Mucosa of stomach (tissue), 1 donor: ENCODE measurements around the gene B3GALT5.
A peak's percentile ranks its signal among the peaks of the same experiment; 100 is the strongest.
"Not testable (repeated sequence)": the region's sequence is repeated elsewhere in the genome, so short reads cannot be mapped to it uniquely, and the experiment has no call there.

ENCODE experiments used
- H3K27me3 ChIP-seq: one replicate; pipeline ENCODE4 v1.7.0; 2013; ENCODE audit warnings: mild to moderate bottlenecking, low read length; ENCODE audit not compliant: control insufficient read depth, insufficient read depth
- H3K36me3 ChIP-seq: one replicate; pipeline ENCODE4 v1.7.0; 2013; ENCODE audit warnings: low read length; ENCODE audit not compliant: control insufficient read depth, insufficient read depth
- H3K4me1 ChIP-seq: one replicate; pipeline ENCODE4 v1.7.0; 2013; ENCODE audit warnings: mild to moderate bottlenecking, low read length; ENCODE audit not compliant: control insufficient read depth, insufficient read depth
- H3K4me3 ChIP-seq: one replicate; pipeline ENCODE4 v1.7.0; 2013; ENCODE audit warnings: low read length
- H3K9ac ChIP-seq: one replicate; pipeline ENCODE4 v1.7.0; 2013; ENCODE audit warnings: mild to moderate bottlenecking, low read length, moderate library complexity
- H3K9me3 ChIP-seq: one replicate; pipeline ENCODE4 v1.7.0; 2013; ENCODE audit warnings: mild to moderate bottlenecking, low read length, moderate library complexity; ENCODE audit not compliant: control insufficient read depth
- donor health status: Pancreatic carcinoma.

B3GALT5 gene

DNA sequence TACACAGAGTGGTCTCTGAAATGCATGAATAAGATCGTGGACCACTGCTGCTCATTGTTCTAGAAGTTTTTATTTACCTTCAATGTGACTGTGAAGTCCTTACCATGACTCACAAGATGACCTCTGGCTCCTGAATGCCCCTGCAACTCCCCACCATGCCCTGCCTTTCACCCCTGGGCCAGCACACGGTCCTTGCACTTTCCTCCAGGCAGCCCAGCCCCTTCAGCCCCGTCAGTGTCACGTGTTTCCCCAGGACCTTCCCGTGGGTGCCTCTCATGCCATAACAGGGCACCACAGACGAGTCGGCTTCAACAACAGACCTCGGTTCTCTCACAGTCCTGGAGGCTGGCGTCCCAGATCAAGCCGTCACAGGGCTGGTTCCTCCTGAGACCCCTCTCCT is 62.1 kb downstream of the B3GALT5 start:
- no peaks in the 10 kb centered on the region for H3K36me3 ChIP-seq
- no peaks in the 10 kb centered on the region for H3K9me3 ChIP-seq
- no peak overlapping the region for H3K9ac ChIP-seq
- H3K4me1 ChIP-seq: peaks cover 34% of the 10 kb centered on the region
- no peak overlapping the region for H3K4me3 ChIP-seq
- no peaks in the 10 kb centered on the region for H3K27me3 ChIP-seq

DNA sequence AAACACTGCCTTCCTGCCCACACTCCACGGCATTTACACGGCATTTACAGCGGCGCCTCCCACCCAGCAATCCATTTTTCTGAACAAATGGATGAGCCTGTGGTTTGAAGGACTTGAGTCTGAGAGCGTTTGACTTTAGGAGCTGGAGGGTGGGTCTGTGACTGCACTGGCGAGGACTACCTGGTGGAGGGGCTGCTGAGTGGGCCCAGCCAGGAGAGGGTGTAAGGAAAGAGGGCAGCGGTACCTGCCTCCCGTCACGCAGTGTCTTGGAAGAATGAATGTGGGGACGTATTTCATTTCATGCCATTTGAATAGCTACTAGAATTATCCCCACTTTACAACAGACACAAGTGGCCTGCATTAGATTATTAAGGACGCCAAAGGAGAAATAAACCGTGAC is 62.9 kb downstream of the B3GALT5 start:
- Histone ChIP-seq H3K27me3 (no peaks in the 10 kb centered on the region), H3K9ac (no peak overlapping the region), H3K4me3 (no peak overlapping the region), H3K36me3 (no peaks in the 10 kb centered on the region), H3K4me1 (peaks cover 27% of the 10 kb centered on the region), H3K9me3 (no peaks in the 10 kb centered on the region)

DNA sequence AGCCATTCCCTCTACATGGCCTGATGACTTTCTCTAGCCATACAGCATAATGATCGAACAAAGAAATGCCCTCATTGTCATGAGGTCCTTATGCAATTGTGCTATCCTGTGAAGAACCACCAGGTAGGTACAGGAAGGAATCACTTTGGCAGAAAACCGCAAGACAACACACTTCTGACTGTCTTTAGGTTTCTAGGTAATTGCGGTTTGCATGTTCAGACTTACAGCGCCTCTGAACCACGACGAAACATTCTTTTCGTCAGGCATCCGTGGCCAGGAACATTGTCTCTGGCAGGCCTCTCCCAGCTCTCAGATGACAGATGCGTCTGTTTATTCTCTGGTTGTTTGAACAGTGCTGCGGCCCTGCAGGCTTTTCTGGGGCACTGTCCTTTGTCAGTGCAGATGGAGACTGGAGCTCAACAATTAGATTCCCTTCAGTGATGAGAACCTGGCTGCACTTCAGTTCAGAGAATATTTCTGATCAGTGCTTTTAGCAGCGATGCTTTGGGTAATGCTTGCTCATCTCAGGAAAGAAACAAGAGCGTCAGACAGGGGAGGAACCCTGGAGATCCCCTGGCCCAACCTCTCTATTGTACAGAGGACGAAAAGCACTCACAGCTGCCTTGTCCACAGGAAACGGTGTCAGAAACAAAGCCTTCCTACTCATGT is 63.4 kb downstream of the B3GALT5 start:
- H3K9ac ChIP-seq: no peak overlapping the region
- H3K27me3 ChIP-seq: no peaks in the 10 kb centered on the region

DNA sequence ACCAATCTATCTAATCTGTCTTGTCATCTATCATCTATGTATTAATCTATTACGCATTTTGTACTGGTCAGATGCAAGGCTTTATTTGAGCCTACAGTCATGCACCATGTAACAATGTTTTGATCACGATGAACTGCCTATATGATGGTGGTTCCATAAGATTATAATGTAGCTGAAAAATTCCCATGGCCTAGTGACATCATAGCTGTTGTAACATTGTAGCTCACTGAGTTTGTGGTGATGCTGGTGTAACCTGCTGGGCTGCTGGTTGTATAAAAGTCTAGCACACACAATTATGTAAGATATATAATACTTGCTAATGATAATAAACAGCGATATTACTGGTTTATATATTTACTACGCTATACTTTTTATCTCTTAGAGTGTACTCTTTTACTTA is 67.5 kb downstream of the B3GALT5 start:
- Histone ChIP-seq H3K36me3 (no peaks in the 10 kb centered on the region), H3K4me3 (no peak overlapping the region), H3K4me1 (peaks cover 3% of the 10 kb centered on the region), H3K27me3 (no peaks in the 10 kb centered on the region), H3K9ac (no peak overlapping the region), H3K9me3 (no peaks in the 10 kb centered on the region)

More for the DNA sequence above, 63.4 kb downstream of the B3GALT5 start:
- Histone ChIP-seq H3K4me3 (no peak overlapping the region), H3K36me3 (no peaks in the 10 kb centered on the region), H3K9me3 (no peaks in the 10 kb centered on the region), H3K4me1 (peaks cover 21% of the 10 kb centered on the region)

DNA sequence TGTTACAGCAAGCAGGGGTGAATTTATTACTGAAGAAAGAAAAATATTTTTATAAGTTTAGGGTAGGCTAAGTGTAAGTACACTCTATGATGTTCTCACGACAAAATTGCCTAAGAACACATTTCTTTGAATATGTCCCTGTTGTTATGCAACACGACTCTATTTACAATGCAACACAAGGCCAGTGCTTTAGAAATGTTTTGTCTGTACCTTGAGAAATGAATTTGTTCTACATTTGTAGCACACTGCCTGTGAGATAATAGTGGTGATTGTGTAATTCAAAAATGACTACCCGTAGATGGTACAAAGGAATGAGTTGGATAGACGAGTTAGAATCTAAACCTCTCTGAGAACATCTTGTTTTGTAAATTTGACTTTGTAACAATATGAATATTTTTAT is 68.5 kb downstream of the B3GALT5 start:
- H3K4me1 ChIP-seq: peaks cover 7% of the 10 kb centered on the region
- H3K9me3 ChIP-seq: no peaks in the 10 kb centered on the region
- H3K27me3 ChIP-seq: no peaks in the 10 kb centered on the region
- no peak overlapping the region for H3K9ac ChIP-seq
- H3K4me3 ChIP-seq: no peak overlapping the region
- H3K36me3 ChIP-seq: no peaks in the 10 kb centered on the region

DNA sequence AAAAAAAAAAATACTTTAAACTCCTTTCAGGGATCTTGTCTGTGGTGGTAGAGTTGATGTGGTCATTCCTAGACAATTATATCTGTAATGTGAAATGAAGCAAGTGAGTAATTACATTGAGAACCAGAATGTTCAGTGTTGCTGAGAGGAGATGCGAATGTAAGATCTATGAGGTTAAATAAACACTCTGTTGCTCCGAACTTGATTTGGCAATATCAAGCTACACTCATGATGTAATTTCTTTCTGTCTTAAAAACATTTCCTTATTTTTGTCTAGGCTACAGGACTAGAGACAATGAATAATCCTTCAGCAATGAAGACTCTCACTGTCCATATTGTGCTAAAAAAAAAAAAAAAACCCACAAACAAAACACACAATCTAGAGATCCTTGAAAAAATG is 69.1 kb downstream of the B3GALT5 start:
- Histone ChIP-seq H3K9me3 (no peaks in the 10 kb centered on the region), H3K9ac (no peak overlapping the region), H3K4me1 (peaks cover 12% of the 10 kb centered on the region), H3K27me3 (no peaks in the 10 kb centered on the region), H3K36me3 (no peaks in the 10 kb centered on the region), H3K4me3 (no peak overlapping the region)

DNA sequence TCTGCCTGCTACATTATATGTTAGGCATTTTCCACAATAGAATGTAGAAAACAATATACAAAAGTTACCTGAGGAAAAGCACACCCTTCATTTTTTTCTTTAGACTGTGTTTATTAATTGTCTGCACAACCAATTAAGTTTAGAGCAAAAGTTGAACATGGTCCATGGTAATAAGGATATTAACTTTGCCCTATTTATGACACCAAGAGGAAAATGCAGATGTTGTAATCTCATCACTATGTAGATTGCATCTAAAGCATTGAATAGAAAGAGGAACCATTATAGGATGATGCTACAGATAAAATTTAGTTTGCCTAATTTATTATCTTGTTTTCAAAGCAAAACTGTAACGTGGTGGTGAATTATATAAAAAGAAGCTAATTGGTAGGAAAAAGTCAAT is 72.5 kb downstream of the B3GALT5 start:
- H3K36me3 ChIP-seq: no peaks in the 10 kb centered on the region

DNA sequence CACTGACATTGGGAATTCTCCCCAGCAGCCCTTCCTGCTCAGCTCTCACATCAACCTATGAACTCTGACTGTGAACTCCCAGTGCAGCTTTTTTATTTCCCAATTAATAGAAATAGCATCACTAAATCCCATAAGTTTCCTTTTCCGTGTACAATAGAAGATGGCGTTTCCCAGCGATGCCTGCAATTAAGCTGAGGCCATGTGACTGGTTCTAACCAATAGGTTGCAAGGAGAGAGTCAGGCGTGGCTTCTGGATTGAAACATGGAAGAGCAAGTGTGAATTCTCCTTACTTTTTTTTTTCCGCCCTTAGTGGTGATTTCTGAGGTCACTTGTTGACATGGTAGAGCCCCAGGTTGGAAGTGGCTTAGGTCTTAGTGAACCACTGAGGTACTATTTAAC is 73.3 kb downstream of the B3GALT5 start:
- no peak overlapping the region for H3K9ac ChIP-seq
- no peaks in the 10 kb centered on the region for H3K27me3 ChIP-seq
- no peaks in the 10 kb centered on the region for H3K9me3 ChIP-seq
- H3K4me1 ChIP-seq: peaks cover 20% of the 10 kb centered on the region
- H3K36me3 ChIP-seq: no peaks in the 10 kb centered on the region
- no peak overlapping the region for H3K4me3 ChIP-seq

More for the DNA sequence above, 72.5 kb downstream of the B3GALT5 start:
- Histone ChIP-seq H3K4me1 (peaks cover 20% of the 10 kb centered on the region), H3K9ac (no peak overlapping the region), H3K9me3 (no peaks in the 10 kb centered on the region), H3K27me3 (no peaks in the 10 kb centered on the region), H3K4me3 (no peak overlapping the region)

DNA sequence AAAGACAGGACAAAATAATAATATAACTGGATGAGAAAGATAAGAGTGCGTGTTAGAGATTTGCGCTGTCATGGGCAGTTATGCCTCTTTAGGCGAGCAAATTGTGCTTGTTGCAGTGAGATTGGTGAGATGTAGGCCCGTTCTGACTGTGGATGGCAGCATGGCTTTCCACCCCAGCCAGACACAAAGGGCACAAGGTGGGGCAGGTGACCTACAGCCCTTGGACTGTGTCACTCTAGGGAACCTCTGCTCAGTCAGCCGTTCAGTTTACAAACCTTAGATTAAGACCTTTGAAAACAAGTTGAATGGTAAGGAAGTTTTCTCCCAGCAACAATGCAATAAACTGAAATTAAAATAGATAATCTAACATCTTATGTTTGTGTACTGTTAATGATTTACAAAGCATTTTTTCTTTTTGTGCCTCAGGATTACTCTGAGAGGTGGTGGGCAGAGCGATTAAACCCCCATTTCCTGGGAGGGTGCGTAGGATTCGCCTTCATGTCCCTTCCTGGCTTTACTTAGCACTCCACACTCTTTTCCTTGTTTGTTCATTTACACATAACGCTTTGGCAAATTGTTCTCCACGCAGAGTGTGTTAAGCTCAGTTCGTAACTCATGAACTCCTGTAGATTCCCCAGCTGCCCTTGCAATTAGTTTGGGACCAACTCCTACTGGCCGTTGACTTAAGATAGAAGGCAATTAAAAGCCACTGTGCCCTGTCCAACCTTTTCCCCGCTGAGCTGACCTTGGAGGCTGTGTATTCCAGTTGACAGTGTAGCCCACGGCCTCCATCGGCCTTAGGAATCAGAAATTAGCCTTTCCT is 74.1 kb downstream of the B3GALT5 start:
- Histone ChIP-seq H3K9me3 (no peaks in the 10 kb centered on the region), H3K4me3 (no peak overlapping the region), H3K9ac (peak overlapping the region; percentile 17), H3K4me1 (peaks cover 20% of the 10 kb centered on the region), H3K27me3 (no peaks in the 10 kb centered on the region), H3K36me3 (no peaks in the 10 kb centered on the region)

DNA sequence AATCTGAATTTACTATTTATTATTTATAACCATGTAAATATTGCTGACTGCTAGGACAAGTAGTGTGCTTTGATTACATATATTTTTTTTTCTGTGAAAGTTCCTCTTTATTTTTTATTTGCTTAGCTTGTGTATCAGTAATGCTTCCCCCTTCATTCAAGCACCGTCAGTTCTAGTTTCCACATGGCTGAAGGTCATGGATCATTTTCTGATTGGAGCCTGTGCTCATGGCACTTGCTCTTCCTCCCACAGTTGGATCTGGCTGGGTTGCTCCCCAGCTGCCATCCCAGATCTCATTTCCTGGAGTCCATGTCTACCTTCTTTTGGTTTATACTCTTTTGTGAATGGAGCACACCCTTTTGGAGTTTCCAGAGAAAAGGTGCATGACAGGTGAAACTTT is 75.3 kb downstream of the B3GALT5 start:
- Histone ChIP-seq H3K27me3 (no peaks in the 10 kb centered on the region), H3K4me3 (no peak overlapping the region), H3K4me1 (peaks cover 20% of the 10 kb centered on the region), H3K9ac (no peak overlapping the region), H3K36me3 (no peaks in the 10 kb centered on the region), H3K9me3 (no peaks in the 10 kb centered on the region)

DNA sequence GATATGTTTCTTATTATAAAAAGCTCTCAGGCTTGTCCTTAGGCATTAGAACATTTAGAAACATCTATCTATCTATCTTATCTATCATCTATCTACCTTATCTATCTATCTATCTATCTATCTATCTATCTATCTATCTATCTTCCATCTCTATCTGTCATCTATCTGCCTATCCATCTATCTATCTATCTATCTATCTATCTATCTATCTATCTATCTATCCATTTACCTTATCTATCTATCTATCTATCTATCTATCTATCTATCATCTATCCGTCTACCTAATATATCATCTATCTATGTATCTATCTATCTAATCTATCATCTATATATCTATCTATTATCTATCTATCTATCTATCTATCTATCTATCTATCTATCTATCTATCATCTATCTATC is 77.1 kb downstream of the B3GALT5 start:
- H3K4me1 ChIP-seq: peaks cover 20% of the 10 kb centered on the region
- H3K27me3 ChIP-seq, H3K36me3 ChIP-seq, H3K9me3 ChIP-seq, H3K4me3 ChIP-seq, H3K9ac ChIP-seq: not testable (repeated sequence)

DNA sequence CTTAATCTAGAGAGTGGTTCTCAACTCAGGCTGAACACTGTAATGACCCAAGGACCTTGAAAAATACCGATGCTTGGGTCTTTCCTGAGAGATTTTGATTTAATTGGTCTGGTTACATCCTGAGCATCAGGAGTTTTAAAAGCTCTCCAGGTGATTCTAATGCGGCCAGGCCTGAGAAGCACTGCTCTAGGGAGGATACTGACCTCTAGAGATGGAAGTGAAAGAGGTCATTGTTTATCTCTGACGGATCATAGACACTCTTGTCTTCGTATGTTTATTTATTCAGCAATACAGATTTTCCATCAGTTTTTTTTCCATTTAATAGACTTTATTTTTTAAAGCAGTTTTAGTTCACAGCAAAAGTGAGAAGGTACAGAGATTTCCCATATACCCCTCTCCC is 77.7 kb downstream of the B3GALT5 start:
- no peak overlapping the region for H3K4me3 ChIP-seq
- H3K27me3 ChIP-seq: no peaks in the 10 kb centered on the region
- peaks cover 20% of the 10 kb centered on the region for H3K4me1 ChIP-seq
- H3K9ac ChIP-seq: no peak overlapping the region
- no peaks in the 10 kb centered on the region for H3K36me3 ChIP-seq
- no peaks in the 10 kb centered on the region for H3K9me3 ChIP-seq
